ENCODE results near the gene GLG1. TPM values are rescaled to one million over a fixed set of nuclear protein-coding genes. Genes with fewer than 3 reads are reported as not detected.

The GLG1 gene
- total RNA-seq, 2 experiments from 2014 or later = 58.1 to 63.8 TPM

DNA sequence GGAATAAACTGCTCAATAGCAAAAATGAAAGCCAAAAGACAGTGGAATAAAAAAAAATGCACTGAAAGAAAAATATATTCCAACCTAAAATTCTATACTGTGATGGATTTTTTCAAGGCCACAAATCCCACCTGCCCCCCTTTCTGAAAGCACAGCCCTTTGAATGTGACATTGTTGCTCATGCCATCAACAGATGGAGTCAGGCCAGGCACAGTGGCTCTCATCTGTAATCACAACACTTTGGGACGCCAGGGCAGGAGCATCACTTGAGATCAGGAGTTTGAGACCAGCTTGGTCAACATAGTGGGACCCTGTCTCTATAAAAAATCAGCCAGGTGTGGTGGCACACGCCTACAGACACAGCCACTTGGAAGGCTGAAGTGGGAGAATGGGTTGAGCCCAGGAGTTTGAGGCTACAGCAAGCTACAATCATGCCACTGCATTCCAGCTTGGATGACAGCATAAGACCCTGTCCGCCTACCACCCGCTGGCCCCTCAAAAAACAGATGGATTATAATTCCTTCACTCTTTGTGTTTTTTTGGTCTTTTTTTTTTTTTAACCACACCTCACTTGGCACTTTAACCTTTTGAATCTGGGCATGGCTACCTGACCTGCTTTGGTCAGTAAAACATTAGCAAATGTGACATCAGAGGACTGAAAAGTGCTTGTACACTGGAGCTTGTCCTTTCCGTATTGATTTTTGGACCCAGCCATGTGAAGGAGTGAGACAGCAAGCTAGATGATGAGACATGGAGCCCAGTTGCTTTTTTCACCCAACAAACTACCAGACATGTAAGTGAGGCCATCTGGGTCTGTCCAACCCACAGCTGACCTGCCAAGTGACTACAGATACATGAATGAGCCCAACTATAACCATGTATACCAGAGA is 36.3 kb downstream of the GLG1 start:
- Mint-ChIP-seq H3K27me3 (no peaks in the 10 kb centered on the region), H3K27ac (no peak overlapping the region), H3K4me1 (ENCODE audit: low read depth) (peaks cover 71% of the 10 kb centered on the region), H3K36me3 (no peaks in the 10 kb centered on the region), H3K9me3 (no peaks in the 10 kb centered on the region), H3K4me3 (no peak overlapping the region)
- intact Hi-C loops (cut with micrococcal nuclease) = no loop called here
- ChIA-PET CTCF (interaction anchor here (1.0 kb wide), 1 partner anchor 15 kb away, joined by 3 read pairs; no protein-coding TSS in a partner anchor), POLR2A (interaction anchor here (0.9 kb wide), 1 partner anchor 97 kb away, joined by 3 read pairs; no protein-coding TSS in a partner anchor)
- DNase-seq = no peak

DNA sequence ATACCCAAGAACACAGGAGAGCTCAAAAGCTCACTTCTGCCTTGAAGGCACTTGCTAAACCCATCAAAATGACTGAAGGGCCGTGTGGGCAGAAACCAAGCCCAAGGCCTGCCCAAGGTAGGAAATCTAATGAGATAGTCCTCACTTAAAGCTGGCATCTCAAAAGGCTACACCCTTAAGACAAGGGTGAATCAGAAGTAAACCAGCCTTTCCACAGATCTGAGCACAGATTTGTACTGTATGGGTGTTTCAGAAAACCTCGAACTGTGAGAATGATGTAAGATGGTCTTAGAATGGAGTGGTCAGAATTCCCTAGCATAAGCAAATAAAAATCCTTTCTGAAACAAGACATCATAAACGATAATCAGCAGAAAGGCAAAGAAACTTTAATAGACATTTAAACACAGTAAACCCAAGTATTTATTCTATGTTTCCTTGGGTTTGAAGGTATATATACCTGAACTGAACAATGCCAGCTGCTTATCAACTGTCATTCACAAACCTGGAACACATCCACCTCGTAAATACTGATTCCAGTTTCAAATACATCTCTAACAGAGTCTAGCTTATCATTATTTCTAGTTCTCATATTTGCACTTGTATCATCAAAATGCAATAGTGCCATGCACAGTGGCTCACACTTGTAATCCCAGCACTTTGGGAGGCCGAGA is 37.8 kb downstream of the GLG1 start:
- no peak for DNase-seq
- Mint-ChIP-seq H3K4me1 (ENCODE audit: low read depth) (peaks cover 76% of the 10 kb centered on the region), H3K4me3 (no peak overlapping the region), H3K9me3 (no peaks in the 10 kb centered on the region), H3K36me3 (no peaks in the 10 kb centered on the region), H3K27me3 (no peaks in the 10 kb centered on the region), H3K27ac (no peak overlapping the region)
- intact Hi-C loops (cut with micrococcal nuclease) = no loop called here
- CTCF ChIA-PET = interaction anchor here (1.0 to 1.4 kb wide), 2 partner anchors 13 to 19 kb away, joined by 4 to 5 read pairs; no protein-coding TSS in a partner anchor
- POLR2A ChIA-PET = no interaction called here

DNA sequence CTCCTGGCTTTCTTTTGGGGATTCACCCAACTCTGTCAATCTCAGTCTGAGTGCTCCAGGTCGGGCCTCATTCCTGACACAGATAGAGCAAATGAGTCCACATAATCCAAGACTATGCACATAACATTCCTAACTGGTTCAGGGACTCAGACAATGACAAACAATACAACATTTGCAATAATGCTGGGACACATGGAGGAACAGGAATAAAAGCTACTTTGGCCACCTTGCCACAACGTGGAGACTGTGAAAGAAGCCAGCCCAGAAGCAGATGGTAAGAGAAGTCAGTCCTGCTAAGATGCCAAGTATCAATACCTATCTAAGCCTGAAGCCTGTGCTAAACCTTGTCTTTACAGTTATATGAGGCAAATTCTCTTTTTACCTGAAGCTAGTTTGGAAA is 39.0 kb downstream of the GLG1 start:
- intact Hi-C loops (cut with micrococcal nuclease) = no loop called here
- Mint-ChIP-seq H3K4me3 (no peak overlapping the region), H3K27ac (no peak overlapping the region), H3K36me3 (no peaks in the 10 kb centered on the region), H3K9me3 (no peaks in the 10 kb centered on the region), H3K27me3 (no peaks in the 10 kb centered on the region), H3K4me1 (ENCODE audit: low read depth) (peaks cover 83% of the 10 kb centered on the region)
- CTCF ChIA-PET = interaction anchor here (1.4 kb wide), 1 partner anchor 20 kb away, joined by 5 read pairs; no protein-coding TSS in a partner anchor
- POLR2A ChIA-PET = no interaction called here
- no peak for DNase-seq

DNA sequence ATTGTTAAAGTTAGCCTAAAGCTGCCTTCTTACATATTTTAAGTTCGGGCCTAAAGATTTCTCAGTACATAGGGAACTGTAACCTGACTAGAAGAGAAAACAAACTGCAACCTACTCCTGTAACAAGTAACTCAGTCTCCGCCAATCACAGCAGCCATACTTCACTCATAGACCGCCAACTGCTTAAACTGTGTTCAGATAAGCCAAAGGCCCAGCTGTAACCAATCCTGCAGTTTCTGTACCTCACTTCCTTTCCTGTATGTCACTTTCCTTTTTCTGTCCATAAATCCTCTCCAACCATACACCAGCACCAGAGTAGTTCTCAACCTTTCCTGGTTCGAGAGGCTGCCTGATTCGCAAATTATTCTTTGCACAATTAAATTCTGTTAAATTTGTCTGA is 41.5 kb downstream of the GLG1 start:
- POLR2A ChIA-PET = no interaction called here
- Mint-ChIP-seq H3K36me3 (no peaks in the 10 kb centered on the region), H3K27me3 (no peaks in the 10 kb centered on the region), H3K4me3 (no peak overlapping the region), H3K4me1 (ENCODE audit: low read depth) (peaks cover 81% of the 10 kb centered on the region), H3K9me3 (no peaks in the 10 kb centered on the region), H3K27ac (no peak overlapping the region)
- no peak for DNase-seq
- CTCF ChIA-PET = interaction anchor here (1.2 kb wide), 1 partner anchor 8 kb away, joined by 4 read pairs; no protein-coding TSS in a partner anchor
- intact Hi-C loops (cut with micrococcal nuclease) = no loop called here

DNA sequence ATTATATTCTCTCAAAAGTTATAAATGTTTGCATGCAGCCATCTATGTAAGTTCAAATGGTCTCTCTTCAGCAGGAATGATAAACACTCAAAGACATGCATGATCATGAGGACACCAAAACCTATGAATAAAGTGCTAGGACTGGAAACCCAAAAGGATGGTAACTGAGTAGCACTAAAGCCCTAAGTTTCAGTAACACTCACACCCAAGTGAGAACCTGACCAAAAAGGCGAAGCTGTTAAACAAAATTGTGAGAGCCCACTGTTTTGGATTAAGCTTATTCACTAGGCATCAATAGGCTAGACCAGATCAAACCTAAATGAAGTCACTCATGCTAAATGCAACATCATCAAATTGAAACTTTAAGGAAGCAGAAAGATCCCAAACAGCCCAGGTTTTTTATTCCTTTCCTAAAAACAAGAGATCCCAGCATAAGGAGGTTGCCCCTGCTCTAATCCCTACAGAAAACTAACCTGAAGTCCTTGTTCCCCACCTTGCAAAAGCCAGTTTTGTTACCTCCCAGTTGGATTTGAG is 42.4 kb downstream of the GLG1 start:
- CTCF ChIA-PET = no interaction called here
- H3K9me3 Mint-ChIP-seq = no peaks in the 10 kb centered on the region
- no peaks in the 10 kb centered on the region for H3K27me3 Mint-ChIP-seq
- no peaks in the 10 kb centered on the region for H3K36me3 Mint-ChIP-seq
- H3K27ac Mint-ChIP-seq = peak overlapping the region; percentile 0
- POLR2A ChIA-PET = no interaction called here
- no peak overlapping the region for H3K4me3 Mint-ChIP-seq
- peaks cover 80% of the 10 kb centered on the region for H3K4me1 Mint-ChIP-seq (ENCODE audit: low read depth)
- no peak for DNase-seq
- intact Hi-C loops (cut with micrococcal nuclease) = no loop called here

DNA sequence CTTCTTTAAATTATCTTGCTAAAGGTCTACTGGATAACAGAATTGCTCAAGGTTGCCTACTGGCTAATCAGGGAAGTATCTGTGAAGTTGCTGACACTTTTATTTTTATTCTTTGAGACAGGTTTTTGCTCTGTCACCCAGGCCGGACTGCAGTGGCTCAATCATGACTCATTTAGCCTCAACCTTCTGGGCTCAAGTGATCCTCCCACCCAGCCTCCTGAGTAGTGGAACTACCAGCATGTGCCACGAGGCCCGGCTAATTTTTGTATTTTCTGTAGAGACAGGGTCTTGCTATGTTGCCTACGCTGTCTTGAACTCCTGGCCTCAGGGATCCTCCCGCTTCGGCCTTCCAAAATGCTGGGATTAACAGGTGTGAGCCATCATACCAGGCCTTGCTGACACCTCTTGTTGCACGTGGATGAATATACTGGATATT is 43.1 kb downstream of the GLG1 start:
- intact Hi-C loops (cut with micrococcal nuclease) = no loop called here
- H3K27me3 Mint-ChIP-seq = no peaks in the 10 kb centered on the region
- H3K9me3 Mint-ChIP-seq = no peaks in the 10 kb centered on the region
- DNase-seq = peak; percentile 42
- ChIA-PET POLR2A (no interaction called here), CTCF (no interaction called here)
- H3K4me3 Mint-ChIP-seq = no peak overlapping the region
- peaks cover 80% of the 10 kb centered on the region for H3K4me1 Mint-ChIP-seq (ENCODE audit: low read depth)
- H3K36me3 Mint-ChIP-seq = no peaks in the 10 kb centered on the region
- H3K27ac Mint-ChIP-seq = peak overlapping the region; percentile 0

DNA sequence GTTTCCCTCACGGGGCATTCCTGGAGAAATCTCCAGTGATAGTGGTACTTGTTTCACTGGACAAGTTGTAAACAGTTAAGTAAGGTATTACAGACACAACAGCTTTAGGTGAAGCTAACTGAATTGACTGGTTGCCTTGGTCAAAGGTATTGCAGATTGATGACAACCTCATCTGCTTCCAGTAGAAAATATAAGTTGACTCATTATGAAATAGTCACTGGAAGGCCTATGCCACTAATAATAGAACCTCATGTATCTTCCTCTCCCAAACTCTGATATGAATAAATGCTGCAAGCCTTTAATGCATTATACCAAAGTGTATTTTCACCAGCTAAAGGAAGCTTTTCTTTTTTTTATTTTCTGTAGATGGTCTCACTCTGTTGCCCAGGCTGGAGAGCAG is 44.8 kb downstream of the GLG1 start:
- H3K27me3 Mint-ChIP-seq = no peaks in the 10 kb centered on the region
- no peaks in the 10 kb centered on the region for H3K36me3 Mint-ChIP-seq
- H3K4me1 Mint-ChIP-seq (ENCODE audit: low read depth) = peaks cover 83% of the 10 kb centered on the region
- H3K27ac Mint-ChIP-seq = no peak overlapping the region
- H3K4me3 Mint-ChIP-seq = no peak overlapping the region
- H3K9me3 Mint-ChIP-seq = no peaks in the 10 kb centered on the region
- no peak for DNase-seq
- ChIA-PET CTCF (no interaction called here), POLR2A (interaction anchor here (0.9 kb wide), 1 partner anchor 139 kb away, joined by 3 read pairs; the partner anchor contains the start of gene MLKL)
- intact Hi-C loops (cut with micrococcal nuclease) = no loop called here

DNA sequence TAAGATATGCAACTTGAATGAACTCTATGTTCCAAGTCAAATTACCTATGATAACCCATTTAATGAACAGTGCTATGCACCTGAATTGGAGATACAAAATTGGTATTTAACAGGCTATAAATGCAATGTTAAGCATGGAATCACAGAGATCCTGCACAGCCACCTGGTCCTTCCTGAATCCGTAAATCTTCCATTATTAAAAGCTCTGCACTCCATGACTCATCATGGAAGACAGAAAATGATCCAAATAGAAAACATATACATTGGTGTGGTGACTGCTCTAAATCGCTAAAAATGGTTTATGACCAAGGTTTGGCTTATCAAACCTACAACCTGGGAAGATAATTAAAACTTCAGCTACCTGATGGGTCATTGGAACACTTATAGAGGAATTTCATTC is 45.3 kb downstream of the GLG1 start:
- ChIA-PET CTCF (no interaction called here), POLR2A (interaction anchor here (0.9 kb wide), 1 partner anchor 139 kb away, joined by 3 read pairs; the partner anchor contains the start of gene MLKL)
- H3K9me3 Mint-ChIP-seq = no peaks in the 10 kb centered on the region
- no peaks in the 10 kb centered on the region for H3K27me3 Mint-ChIP-seq
- H3K36me3 Mint-ChIP-seq = no peaks in the 10 kb centered on the region
- no peak for DNase-seq
- H3K4me3 Mint-ChIP-seq = no peak overlapping the region
- H3K4me1 Mint-ChIP-seq (ENCODE audit: low read depth) = peaks cover 80% of the 10 kb centered on the region
- intact Hi-C loops (cut with micrococcal nuclease) = no loop called here
- no peak overlapping the region for H3K27ac Mint-ChIP-seq

DNA sequence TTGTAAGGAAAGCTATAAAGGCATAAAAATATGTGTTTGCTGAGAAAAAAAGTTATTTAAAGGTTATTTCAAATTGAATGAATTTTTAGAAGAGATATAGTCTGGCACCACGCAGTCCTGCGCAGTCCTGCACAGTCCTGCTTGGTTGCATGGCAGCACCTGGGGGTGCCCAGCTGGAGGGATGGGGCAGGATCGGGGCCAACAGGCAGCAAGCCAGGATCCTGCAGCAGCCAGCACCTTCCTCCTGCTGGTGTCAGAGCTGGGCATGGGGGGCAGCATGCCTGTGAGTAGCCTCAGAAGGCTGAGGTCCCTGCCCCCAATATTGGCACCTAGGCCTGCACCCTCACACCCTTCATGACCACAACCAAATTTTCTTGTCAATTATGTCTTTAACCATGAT is 46.0 kb downstream of the GLG1 start:
- no peak for DNase-seq
- Mint-ChIP-seq H3K4me1 (ENCODE audit: low read depth) (peaks cover 76% of the 10 kb centered on the region), H3K27ac (no peak overlapping the region), H3K27me3 (no peaks in the 10 kb centered on the region), H3K36me3 (no peaks in the 10 kb centered on the region), H3K9me3 (no peaks in the 10 kb centered on the region), H3K4me3 (no peak overlapping the region)
- CTCF ChIA-PET = interaction anchor here (1.2 kb wide), 1 partner anchor 62 kb away, joined by 3 read pairs; no protein-coding TSS in a partner anchor
- POLR2A ChIA-PET = no interaction called here
- intact Hi-C loops (cut with micrococcal nuclease) = no loop called here

DNA sequence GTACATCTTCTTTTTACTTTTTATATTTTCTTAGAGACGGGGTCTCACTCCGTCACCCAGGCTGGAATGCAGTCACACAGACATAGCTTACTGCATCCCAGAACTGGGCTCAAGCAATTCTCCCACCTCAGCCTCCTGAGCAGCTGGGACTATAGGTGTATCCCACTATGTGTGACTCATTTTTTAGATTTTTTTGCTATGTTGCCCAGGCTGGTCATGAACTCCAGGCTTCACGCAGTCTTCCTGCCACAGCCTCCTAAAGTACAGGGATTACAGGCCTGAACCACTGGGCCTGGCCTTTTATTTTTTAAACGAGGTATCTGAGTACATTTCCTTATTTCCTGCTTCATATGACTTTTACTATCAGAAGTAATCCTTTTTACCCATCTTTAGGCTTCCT is 48.0 kb downstream of the GLG1 start:
- Mint-ChIP-seq H3K4me3 (no peak overlapping the region), H3K9me3 (no peaks in the 10 kb centered on the region), H3K27ac (peak overlapping the region; percentile 24), H3K27me3 (no peaks in the 10 kb centered on the region), H3K4me1 (ENCODE audit: low read depth) (peaks cover 56% of the 10 kb centered on the region), H3K36me3 (no peaks in the 10 kb centered on the region)
- no peak for DNase-seq
- ChIA-PET POLR2A (no interaction called here), CTCF (no interaction called here)
- intact Hi-C loops (cut with micrococcal nuclease) = loop anchor here (10.0 kb wide), 1 partner anchor 46 kb away; the partner anchor contains the start of gene GLG1

DNA sequence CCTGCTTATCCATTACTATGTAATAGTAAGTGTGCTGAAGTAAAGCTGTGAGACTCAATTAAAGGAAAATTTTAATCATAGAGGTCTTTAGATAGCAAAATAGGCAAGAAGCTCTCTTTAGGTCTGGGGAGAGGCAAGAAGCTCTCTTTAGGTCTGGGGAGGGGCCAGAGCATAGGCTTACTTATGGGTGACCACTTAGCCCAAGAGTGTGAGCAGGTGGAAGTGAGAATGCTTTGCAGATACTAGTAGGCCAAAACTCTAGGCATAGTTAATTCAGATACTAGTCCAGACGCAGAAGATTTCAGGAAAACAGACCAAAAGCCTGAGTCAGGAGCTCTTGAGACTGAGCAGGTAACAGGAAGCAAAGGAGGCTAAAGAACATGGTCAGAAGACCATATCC is 49.6 kb downstream of the GLG1 start:
- Mint-ChIP-seq H3K27me3 (no peaks in the 10 kb centered on the region), H3K27ac (no peak overlapping the region), H3K36me3 (no peaks in the 10 kb centered on the region), H3K9me3 (no peaks in the 10 kb centered on the region), H3K4me1 (ENCODE audit: low read depth) (peaks cover 42% of the 10 kb centered on the region), H3K4me3 (no peak overlapping the region)
- DNase-seq = no peak
- POLR2A ChIA-PET = interaction anchor here (0.6 kb wide), 1 partner anchor 330 kb away, joined by 4 read pairs; no protein-coding TSS in a partner anchor
- CTCF ChIA-PET = interaction anchor here (1.0 kb wide), 1 partner anchor 9 kb away, joined by 4 read pairs; no protein-coding TSS in a partner anchor
- intact Hi-C loops (cut with micrococcal nuclease) = loop anchor here (10.0 kb wide), 1 partner anchor 48 kb away; the partner anchor contains the start of gene GLG1

DNA sequence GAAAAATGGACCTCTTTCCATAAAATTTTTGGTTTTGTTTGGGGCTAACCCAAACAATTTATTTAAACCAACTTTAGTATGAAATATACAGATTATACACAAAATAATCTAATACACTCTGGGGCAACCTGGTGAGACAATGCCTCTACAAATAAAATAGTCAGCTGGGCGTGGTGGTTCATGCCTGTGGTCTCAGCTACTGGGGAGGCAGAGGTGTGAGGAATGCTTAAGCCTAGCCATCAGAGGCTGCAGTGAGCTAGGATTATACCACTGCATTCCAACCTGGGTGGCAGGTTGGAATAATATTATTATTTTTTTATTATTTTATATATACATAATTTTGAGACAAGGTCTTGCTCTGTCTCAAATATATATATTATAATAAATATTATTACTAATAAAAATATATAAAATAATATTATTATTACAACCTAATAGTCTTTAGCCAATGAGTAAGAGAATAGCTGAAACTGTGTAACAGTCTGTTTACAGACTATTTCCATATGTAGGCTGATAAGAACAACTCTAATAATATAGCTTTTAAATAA is 50.5 kb downstream of the GLG1 start:
- ChIA-PET POLR2A (no interaction called here), CTCF (interaction anchor here (1.0 to 1.5 kb wide), 2 partner anchors 9 to 13 kb away, joined by 4 read pairs; no protein-coding TSS in a partner anchor)
- Mint-ChIP-seq H3K4me3 (no peak overlapping the region), H3K27ac (no peak overlapping the region), H3K4me1 (ENCODE audit: low read depth) (peaks cover 34% of the 10 kb centered on the region), H3K9me3 (no peaks in the 10 kb centered on the region), H3K27me3 (no peaks in the 10 kb centered on the region), H3K36me3 (no peaks in the 10 kb centered on the region)
- no peak for DNase-seq
- intact Hi-C loops (cut with micrococcal nuclease) = loop anchor here (10.0 kb wide), 1 partner anchor 48 kb away; the partner anchor contains the start of gene GLG1
